Transverse colon (tissue), 3 donors: ENCODE results near the gene UQCR11.
"Not testable (repeated sequence)": the region's sequence is repeated elsewhere in the genome, so short reads cannot be mapped to it uniquely, and the experiment has no call there.

Source experiments
- CTCF ChIP-seq, 5 experiments: fragments of 200-600 bp in 3 of 5; fragments of 450-650 bp in 2 of 5; sonication (generic) in 3 of 5; IDR thresholded peaks; 1 replicate in 2 of 5; 2 replicates in 3 of 5; pipeline ENCODE4 v1.5.1; 2016 to 2017; ENCODE audit warnings: antibody characterized with exemption in 5 of 5, inconsistent platforms in 3 of 5, mild to moderate bottlenecking in 2 of 5, moderate library complexity in 1 of 5
- EP300 ChIP-seq: sonication (generic); formaldehyde crosslinking; IDR thresholded peaks from one replicate; pipeline ENCODE4 v1.6.1; 2017; ENCODE audit warnings: antibody characterized with exemption, low read depth
- POLR2A ChIP-seq: fragments of 450-650 bp; IDR thresholded peaks from one replicate; pipeline ENCODE4 v1.6.1; 2016; ENCODE audit warnings: antibody characterized with exemption, mild to moderate bottlenecking, moderate library complexity

DNA sequence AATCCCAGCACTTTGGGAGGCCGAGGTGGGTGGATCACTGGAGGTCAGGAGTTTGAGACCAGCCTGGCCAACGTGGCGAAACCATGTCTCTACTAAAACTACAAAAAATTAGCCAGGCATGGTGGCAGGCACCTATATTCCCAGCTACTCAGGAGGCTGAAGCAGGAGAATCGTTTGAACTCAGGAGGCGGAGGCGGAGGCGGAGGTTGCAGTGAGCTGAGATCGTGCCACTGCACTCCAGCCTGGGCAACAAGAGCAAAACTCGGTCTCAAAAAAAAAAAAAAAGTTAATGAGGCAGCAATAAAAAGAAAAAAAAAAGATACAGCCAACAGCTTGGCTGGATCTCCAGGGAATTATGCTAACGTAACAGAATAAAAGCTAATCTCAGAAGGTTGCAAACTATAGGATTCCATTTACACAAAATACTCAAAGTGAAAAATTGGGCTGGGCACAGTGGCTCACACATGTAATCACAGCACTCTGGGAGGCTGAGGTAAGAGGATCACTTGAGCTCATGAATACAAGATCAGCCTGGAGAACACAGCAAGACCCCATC lies 35.7 kb upstream of the UQCR11 start:
- not testable (repeated sequence) for TF ChIP-seq CTCF (IDR thresholded peaks at IDR 0.05); EP300; POLR2A
